IPS-18c (cell line): Measurements from ENCODE around the gene MIDN.
"Not testable (repeated sequence)": the region's sequence is repeated elsewhere in the genome, so short reads cannot be mapped to it uniquely, and the experiment has no call there.

ENCODE experiments used
- H3K4me3 ChIP-seq: 2 replicates; pipeline ENCODE4 v1.7.0; 2013; ENCODE audit warnings: low read depth, mild to moderate bottlenecking, low read length, moderate library complexity; ENCODE audit not compliant: insufficient read depth
- H3K9me3 ChIP-seq: one replicate; pipeline ENCODE4 v1.6.1; 2013; ENCODE audit warnings: mild to moderate bottlenecking, low read length, moderate library complexity; ENCODE audit not compliant: control insufficient read depth, insufficient read depth

Gene MIDN

GRCh38 chr19:1305354-1305753, 57.0 kb downstream of the MIDN start:
- H3K9me3 ChIP-seq, H3K4me3 ChIP-seq: not testable (repeated sequence)

- H3K9me3 ChIP-seq = no peaks in the 10 kb centered on the region
Measured at GRCh38 chr19:1307320-1307719, 58.9 kb downstream of the MIDN start.

GRCh38 chr19:1307755-1308303, 59.4 kb downstream of the MIDN start:
- no peaks in the 10 kb centered on the region for H3K9me3 ChIP-seq
- no peak overlapping the region for H3K4me3 ChIP-seq

More at GRCh38 chr19:1307320-1307719, 58.9 kb downstream of the MIDN start:
- H3K4me3 ChIP-seq = no peak overlapping the region

- Histone ChIP-seq H3K4me3 (no peak overlapping the region), H3K9me3 (no peaks in the 10 kb centered on the region)
Measured at GRCh38 chr19:1308718-1309117, 60.3 kb downstream of the MIDN start.
